NCI-H187 treated with DMSO at 0.1 percent for 48 hours (cell line): ENCODE results near the gene SUMF2.
"Not testable (repeated sequence)": the region's sequence is repeated elsewhere in the genome, so short reads cannot be mapped to it uniquely, and the experiment has no call there.

Source experiments
- DNase-seq: peaks from one replicate; lab custom pipeline; 2025; lab: John Stamatoyannopoulos, UW

SUMF2 gene

GRCh38 chr7:56106108-56107073, 42.3 kb downstream of the SUMF2 start, which contains the start of gene CHCHD2:
TSS of gene CHCHD2 (minus strand) at chr7:56106476. CDS start at chr7:56106413, 63 bp downstream.
- peak; percentile 91 for DNase-seq

GRCh38 chr7:56107954-56108258, 43.8 kb downstream of the SUMF2 start:
- DNase-seq: no peak

GRCh38 chr7:56110611-56111010, 46.5 kb downstream of the SUMF2 start:
- DNase-seq: no peak

GRCh38 chr7:56112244-56112643, 48.2 kb downstream of the SUMF2 start:
- DNase-seq: not testable (repeated sequence)

GRCh38 chr7:56115852-56116538, 51.9 kb downstream of the SUMF2 start, which contains the start of gene NUPR2:
TSS of gene NUPR2 (minus strand) at chr7:56116417. CDS start at chr7:56116314, 103 bp downstream.
- DNase-seq: no peak

GRCh38 chr7:56121440-56121839, 57.4 kb downstream of the SUMF2 start:
- DNase-seq: no peak

GRCh38 chr7:56124981-56125380, 60.9 kb downstream of the SUMF2 start:
- DNase-seq: no peak

GRCh38 chr7:56125831-56126230, 61.7 kb downstream of the SUMF2 start:
- DNase-seq: no peak

GRCh38 chr7:56127241-56127975, 63.3 kb downstream of the SUMF2 start:
- DNase-seq: no peak
